T-helper 2 cell (primary cell): ENCODE measurements around the gene NUDT3.

Source experiments
- DNase-seq, 5 experiments: peaks; one replicate each; pipeline versions ENCODE4 v3.0.0 to v3.0.0-alpha.2; 2012 to 2022

The NUDT3 gene

DNA sequence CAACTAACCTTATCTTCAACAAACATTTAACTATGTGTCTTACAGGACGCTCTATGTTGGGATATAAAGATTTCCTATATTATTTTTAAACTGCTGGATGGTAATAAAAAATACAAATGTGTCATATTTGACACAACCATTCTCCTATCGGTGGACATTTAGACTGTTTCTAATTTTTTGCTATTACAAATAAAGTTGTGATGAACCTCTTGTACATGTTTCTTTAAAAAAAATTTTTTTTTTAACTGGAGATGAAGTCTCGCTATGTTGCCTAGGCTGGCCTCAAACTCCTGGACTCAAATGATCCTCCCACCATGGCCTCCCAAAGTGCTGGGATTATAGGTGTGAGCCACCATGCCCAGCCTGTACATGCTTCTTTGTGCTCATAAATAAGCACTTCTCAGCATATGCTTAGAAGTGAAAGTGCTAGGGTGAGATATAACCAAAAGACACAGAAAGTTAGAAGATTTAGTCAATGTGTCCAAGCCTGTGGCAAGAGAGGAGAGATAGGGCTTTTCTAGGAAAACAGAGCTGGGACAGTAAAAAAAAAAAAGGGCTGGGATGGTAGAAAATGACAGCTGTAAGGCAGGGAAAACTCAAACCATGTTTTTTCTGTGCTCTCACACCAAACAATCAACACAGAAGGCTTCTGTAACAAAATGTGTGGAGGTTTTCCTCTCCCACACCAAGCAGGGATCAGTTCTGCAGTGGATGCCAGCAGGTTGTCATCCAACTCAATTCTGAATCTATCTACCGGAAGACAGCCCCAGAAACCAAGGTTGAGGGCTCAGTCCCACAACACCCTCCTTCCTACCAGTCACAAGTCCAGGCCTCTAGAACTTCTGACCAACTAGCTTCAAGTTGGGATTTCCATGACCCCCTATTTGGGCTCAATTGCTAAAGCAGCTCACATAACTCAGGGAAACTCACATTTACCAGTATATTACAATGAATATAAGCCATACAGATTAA is 73.7 kb downstream of the NUDT3 start:
- no peak for DNase-seq

DNA sequence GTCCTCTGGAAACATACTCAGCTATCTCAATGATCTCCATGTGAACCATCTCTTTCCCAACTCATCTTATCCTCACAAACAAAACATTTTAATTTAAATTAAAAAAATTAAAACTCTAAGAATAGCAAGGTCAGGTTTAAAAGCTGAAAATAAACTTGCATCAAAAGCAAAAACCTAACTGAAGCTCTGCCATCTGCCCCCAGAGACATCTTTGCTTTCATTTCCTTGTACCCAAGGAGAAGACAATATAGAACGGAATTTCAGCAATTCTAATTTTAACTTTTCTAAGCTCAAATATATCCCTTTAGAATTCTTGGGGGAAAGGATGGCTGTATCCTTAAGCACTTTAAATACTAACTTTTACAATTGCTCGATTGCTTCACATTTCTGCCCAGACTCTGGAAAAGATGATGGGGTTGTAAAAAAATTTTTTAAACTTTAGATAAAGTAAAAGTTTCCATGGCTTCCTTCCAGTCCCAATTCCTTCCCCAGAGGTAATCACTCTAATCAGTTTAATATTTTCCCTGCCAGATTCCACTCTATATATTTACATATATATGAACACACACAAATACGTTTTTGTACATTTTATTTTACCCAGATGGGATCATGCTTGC is 74.5 kb downstream of the NUDT3 start:
- no peak for DNase-seq

DNA sequence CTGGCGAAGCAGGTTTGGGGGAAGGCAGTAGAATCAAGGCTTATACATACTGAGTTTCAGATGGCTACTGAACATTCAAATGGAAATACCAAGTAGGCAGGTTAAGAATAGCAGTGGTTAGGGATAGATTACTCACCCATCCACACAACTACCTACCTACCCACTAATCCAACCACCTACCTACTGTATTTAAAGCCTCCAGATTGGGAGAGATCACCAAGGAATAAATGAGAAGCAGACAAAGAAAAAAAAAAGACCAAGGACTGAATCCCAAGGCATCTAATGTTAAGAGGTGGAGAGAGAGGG is 75.3 kb downstream of the NUDT3 start:
- no peak for DNase-seq

DNA sequence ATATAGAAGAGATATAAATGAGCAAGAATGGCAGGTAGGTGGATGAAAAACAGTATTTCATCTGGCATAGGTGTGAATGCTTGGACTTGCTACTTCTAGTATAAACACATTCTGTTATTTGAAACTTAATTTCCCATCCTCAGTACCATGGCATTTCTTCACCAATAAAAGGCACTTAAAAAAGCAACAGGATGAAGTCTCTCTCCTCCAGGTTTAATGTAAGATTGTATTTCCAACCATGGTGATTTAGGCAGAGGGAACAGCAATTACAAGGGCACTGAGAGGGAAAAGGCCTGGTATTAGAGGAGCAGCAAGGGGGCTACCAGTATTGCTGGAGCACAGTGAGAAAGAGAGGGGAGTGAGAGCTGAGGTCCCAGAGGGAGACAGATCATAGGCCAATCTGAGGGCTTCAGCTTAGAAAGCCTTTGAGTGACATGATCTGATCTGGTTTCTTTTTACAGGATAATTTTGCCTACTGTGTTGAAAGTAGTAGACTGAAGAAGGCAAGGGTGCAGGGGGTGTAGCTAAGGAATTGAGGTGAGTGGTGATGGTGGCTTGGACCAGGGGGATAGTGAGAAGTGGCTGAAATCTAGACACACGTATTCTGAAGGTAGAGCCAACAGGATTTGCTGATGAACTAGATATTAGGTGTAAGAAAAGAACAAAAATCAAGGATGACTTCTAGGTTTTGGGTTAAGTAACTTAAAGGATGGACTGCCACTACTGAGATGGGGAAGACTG is 75.9 kb downstream of the NUDT3 start:
- DNase-seq: no peak

DNA sequence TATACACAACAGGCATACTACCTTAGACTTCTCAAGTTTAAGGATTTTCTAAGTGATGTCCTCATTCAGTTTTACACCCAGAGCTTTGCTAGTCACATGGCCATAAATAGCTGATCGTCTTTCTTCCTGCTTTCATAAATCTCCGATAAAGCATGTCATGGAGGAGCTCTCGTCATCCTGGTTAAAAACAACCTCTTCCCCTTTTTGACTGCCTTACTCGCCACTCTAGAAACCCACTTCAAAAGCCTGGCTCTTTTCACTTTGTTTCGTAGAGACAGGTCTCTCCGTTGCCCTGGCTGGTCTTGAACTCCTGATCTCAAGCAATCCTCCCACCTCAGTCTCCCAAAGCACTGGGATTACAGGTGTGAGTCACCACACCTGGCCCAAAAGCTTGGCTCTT is 76.7 kb downstream of the NUDT3 start:
- peak in 1 of 5 experiments; percentile 29 for DNase-seq

DNA sequence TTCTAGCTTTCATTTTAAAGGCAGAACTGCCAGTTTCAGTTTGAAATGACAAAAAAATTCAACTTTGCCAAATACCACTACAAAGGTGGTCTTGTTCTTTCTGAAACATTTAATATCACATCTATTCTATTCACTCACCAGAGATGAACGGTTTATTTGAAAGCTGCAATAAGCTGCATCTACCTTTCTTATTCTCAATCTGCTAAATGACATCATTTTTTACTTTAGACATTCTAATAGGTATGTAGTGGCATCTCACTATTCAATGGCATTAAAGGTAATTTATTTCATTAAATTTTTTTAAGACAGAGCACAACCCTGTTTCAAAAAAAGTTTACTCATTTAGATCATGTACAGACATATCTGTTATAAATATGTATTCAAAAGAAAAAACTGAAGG is 77.2 kb downstream of the NUDT3 start:
- DNase-seq: no peak

DNA sequence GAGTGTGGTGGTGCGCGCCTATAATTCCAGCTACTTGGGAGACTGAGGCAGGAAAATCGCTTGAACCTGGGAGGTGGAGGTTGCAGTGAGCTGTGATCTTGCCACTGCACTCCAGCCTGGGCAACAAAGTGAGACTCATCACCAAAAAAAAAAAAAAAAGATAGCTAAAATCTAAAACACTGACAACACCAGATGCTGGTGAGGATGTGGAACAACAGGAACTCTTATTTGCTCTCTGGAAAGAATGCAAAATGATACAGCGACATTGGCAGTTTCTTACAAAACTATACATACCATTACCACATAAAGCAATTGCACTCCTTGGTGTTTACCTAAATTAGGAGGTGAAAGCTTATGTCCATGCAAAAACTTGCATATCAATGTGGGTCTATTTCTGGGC is 80.2 kb downstream of the NUDT3 start:
- DNase-seq: no peak

DNA sequence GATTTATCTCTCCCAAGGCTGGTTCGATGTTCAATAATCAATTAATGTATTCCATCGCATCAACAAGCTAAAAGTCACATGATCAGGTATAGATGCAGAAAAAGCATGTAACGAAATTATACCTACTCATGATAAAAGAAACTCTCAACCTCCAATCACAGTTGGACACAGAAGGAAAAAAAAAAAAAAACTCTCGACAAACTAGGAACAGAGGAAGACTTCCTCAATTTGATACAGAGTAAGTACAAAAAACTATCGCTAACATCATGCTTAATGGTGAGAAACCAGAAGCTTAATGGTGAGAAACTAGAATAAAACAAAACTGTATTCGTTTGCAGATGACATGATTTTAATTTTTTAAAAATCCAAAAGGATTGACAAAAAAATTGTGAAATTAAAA is 81.7 kb downstream of the NUDT3 start:
- no peak for DNase-seq

DNA sequence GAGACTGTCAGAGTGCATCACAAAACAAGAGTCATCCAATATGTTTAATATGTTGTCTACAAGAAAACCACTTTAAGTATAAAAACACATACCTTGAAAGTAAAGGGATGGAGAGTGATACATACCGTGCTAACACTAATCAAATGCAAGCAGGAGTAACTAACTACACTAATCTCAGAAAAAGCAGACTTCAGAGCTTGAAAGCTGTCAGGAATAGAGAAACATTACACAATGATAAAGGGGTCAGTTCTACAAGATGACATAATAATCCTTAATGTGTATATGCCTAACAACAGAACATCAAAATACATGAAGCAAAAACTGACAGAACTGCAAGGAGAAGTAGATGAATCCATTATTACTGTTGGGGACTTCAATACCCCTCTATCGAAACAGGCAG is 84.0 kb downstream of the NUDT3 start:
- no peak for DNase-seq

DNA sequence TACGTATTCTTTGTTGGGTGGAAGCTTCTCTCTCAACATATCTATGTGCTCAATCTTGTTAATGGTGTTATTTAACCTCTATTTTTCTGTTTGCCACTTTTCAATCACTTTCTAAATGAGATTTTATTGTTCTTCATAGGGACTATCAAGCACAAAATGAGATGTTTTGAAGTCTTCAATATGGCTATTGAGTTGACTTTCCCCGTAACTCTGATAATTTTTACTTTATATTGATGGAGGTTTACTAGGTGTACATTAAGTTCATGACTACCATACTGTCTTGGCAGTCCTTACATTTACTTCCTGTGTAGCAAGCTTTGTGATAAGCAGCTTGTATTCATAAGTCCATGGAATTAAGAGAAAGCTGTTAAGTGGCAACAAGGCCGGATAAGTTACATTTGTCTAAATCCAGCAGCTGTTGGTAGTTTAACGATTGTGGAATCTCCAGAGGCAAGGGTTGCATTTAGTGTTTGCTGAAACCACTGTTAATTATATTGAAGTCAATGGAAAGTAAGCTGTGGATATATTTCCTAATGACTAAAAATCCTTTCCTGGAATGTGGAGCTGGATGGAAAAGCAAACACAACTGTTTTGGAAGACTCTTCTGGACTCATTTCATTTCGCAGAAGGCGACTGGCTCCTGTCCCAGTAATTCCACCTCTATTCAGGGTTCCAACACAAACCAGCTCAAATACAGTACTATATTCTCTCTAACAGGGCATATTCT is 86.3 kb downstream of the NUDT3 start:
- no peak for DNase-seq

DNA sequence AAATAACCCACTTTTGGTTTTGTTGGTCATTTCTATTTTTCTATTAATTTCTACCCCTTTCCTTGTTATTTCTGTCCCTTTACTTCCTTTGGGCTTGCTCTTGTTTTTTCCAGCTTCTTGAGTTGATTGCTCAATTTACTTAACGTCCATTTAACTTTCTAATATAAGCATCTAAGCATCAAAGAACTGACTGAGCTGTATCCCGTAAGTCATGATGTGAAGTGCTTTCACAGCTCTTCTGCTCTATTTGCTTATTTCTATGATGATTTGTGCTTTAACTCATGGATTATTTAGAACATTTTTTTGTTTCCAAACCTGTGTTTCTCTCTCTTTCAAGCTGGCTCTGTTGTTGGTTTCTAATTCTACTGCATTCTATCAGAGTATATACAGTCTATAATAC is 87.0 kb downstream of the NUDT3 start:
- DNase-seq: no peak

DNA sequence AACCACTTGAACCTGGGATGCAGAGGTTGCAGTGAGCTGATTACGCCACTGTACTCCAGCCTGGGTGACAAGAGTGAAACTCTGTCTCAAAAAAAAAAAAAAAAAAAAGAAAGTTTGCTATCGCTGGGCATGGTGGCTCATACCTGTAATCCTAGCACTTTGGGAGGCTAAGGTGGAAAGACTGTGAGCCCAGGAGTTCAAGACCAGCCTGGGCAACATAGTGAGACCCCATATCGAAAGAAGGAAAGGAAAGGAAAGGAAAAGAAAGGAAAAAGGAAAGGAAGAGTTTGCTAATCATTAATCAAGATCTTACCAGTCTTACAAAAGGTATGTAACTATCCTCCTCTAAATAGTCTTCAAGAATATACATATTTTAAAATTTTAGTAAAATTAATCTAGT is 88.3 kb downstream of the NUDT3 start:
- DNase-seq: no peak

DNA sequence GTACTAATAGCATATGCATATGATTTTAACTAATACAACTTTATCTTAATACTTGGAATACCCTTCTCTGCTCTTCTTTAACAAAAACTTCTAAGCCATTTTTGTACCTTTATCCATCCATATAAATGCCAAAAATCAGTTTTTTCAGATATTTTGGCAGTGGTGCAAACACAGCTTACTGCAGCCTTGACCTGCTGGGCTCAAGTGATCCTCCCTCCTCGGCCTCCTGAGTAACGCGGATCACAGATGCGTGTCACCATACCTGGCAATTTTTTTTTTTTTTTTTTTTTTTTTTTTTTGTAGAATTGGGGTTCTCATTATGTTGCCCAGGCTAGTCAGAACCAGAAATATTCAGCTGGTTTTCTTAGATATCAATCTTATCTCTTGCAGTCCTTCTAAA is 89.5 kb downstream of the NUDT3 start:
- no peak for DNase-seq

DNA sequence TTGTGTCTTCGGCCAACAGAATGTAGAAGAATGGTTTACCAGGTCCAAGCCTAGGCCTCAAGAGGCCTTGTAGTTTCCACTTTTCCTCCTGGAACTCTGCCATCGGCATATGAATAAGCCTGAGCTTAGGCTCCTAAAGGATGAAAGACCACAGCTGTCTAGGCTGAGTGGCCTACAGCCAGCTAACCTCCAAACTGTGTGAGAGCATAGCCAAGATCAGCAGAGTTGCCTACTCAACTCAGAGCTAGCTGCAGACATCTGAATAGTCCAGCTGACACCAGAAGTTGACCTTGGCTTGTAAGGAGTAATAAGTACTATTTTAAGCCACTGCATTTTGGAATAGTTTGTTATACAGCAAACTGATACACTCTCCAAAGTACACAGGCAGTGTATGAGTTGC is 91.1 kb downstream of the NUDT3 start:
- no peak for DNase-seq

DNA sequence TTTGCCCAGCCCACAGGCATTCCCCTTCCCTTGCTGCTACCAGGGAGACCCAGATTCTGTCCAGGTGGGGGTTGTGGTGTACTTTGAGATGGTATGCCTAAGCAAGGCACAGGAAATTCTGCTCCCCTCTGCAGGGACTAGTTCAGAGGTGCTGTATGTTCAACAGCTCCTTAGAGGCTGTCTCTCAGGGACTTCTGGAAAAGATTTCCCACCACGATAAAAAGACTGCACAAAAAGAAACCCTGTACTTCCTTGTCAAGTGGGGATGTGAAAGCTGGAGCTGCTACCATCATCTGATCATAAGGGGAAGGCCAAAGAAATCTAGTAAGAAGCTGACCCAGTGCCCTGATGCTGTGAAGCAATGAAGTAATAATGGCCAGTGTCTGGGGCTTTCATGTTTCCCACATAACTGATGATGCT is 92.1 kb downstream of the NUDT3 start:
- no peak for DNase-seq

DNA sequence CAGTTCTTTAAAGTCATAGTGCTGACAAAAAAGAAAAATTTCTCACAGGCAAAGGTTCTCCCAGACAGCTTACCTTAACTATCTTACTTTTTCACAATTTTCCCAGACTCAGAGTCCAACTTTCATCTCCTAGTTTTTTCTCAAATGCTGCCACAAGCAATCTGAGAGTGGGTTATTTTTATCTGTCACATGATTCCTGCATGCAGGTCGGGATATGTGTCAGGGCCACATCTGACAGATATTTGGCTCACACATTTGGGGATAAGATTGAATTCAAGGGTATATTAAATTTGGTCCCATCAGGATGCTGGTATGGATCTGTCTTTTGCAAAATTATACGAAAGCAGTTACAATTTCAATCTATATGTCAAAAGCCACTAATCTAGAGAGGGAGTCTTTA is 93.5 kb downstream of the NUDT3 start:
- no peak for DNase-seq

DNA sequence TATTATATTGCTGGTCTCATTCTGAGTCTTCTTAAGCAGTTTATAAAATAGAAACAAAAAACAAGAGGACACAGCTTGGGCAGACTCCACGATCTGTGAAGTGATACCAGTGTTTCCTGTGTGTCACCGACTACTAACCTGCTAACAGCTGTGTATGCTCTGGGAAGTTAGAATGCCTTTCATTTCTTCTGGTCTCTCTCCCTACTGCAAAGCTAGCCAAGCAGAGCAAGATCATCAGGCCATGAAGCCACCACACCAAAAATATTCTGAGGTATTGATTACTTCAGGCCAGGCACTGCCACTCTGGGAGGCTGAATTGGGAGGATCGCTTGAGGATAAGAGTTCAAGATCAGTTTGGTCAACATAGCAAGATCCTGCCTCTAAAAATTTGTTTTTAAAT is 96.7 kb downstream of the NUDT3 start:
- DNase-seq: peak in 1 of 5 experiments; percentile 57

DNA sequence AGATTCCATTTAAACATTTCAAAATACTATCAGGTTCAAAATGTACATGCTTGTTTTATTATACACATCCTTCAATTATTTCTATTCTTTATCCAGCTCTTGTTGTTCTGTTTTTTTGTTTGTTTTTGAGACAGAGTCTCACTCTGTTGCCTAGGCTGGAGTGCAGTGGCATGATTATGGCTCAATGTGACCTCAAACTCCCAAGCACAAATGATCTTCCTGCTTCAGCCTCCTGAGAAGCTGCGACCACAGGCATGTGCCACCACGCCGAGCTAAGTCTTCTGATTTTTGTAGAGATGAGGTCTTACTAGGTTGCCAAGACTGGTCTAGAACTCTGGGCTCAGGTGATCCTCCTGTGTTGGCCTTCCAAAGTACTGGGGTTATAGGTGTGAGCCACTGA is 99.5 kb downstream of the NUDT3 start:
- DNase-seq: no peak

DNA sequence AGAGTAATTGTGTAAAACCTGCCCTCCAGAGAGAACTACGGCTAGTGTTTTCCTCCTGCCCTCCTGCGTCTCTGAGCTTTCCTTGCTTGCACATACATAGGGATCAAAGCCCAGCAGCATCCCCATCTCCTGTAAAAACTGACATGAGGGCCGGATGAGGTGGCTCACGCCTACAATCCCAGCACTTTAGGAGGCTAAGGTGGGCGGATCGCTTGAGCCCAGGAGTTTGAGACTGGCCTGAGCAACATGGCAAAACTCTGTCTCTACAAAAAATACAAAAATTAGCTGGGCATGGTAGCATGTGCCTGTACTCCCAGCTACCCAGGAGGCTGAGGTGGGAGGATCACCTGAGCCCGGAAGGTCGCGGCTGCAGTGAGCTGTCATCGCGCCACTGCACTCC is 103.3 kb downstream of the NUDT3 start:
- DNase-seq: no peak

DNA sequence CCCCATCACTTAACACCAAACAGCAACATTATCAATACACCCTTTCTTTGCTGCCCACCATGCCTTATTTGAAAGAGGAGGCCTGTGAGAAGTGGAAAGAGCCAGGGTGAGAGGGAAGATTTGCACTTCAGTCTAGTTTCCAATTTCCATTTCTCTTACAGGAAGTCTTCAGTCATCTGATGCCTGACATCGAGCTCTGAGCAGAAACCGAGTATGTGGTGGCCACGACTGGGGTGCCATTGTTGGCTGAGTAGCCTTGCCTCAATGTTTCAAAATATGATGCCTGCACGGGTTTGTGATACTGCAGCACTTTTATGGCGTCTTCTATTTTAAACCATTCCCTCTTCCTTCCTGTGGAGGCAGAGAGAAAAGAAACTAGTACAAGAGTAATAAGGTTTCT is 103.9 kb downstream of the NUDT3 start:
- DNase-seq: peak in 1 of 5 experiments; percentile 59

DNA sequence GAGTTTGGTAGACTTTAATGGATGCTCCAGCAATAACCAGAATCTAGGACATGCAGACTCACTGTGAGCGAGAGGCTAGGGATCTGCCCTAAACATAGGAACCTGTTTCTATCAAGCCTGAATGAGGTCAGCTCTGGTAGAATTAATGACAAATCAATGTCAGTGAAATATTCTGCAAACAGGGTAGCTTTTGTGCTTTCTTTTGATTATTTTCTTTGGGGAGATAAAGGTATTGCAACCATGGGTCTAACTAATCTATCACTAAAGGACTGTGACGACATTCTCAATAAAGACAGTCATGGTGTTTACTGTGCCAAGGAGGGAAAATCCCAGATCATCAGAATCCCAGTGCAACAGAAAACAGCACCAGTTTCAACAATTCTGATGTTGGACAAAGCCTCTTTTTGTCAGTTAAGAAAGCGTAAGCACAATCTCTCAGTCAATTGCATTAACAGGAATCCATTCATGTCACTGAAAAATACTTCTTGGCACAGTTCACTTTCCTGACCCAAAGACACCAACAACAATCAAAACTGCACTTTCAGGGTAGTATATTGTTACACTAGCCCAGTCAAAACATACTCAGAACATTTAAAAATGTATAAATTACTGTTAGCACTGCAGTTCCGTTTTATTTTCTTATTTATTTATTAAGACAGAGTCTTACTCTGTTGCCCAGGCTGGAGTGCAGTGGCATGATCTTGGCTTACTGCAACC is 106.9 kb downstream of the NUDT3 start:
- DNase-seq: no peak
